ENCODE measurements around the gene OVAAL. TPM values are rescaled to one million over a fixed set of nuclear protein-coding genes. Genes with fewer than 3 reads are reported as not detected.

Gene OVAAL
- polyA plus RNA-seq, 3 donors: not detected

DNA sequence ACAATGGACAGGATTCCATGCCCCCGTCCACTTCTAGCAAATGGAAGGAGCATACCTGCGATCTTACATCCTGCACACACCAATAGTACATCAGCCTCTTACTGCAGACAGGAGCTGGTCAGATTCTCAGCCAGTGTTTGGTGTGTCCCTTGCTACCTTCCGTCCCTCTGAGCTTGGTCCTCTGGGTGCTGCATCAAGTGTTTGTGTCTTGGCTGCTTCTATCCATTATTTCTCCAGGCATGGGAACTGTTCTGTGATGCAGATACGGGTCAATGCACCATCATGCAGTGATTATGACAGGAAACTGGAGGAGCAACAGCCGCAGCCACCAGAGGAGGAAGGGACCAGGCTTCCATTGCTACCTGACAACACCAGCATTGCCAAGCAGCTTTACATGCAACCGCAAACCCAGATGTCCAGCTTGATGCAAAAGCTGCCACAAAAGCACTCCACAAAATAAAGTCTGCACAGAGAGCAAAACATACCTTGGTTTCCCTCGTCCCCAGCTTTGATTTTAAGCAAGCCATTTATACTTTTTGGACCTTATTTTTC lies 21.9 kb upstream of the OVAAL start:
- Histone ChIP-seq H3K4me1 (ENCODE audit: control insufficient read depth in 1 of 2, insufficient read depth in 2 of 2, low read length in 2 of 2) (no peaks in the 10 kb centered on the region), H3K9ac (ENCODE audit: insufficient read depth, low read length, poor library complexity, severe bottlenecking) (no peak overlapping the region), H2AFZ (ENCODE audit: insufficient read depth, low read depth, low read length, poor library complexity, severe bottlenecking) (no peak overlapping the region), H3K27me3 (ENCODE audit: control insufficient read depth in 2 of 2, insufficient read depth in 2 of 2, low read length in 2 of 2) (no peaks in the 10 kb centered on the region), H3K27ac (ENCODE audit: low read depth in 1 of 2, low read length in 2 of 2) (no peak overlapping the region), H3K79me2 (ENCODE audit: insufficient read depth, low read length) (no peaks in the 10 kb centered on the region), H3K9me3 (replicated peaks in 1 of 2; ENCODE audit: control insufficient read depth in 1 of 2, insufficient read depth in 1 of 2, low read length in 2 of 2) (no peaks in the 10 kb centered on the region), H3K4me3 (replicated peaks in 1 of 3; ENCODE audit: low read depth in 2 of 3, low read length in 3 of 3) (no peak overlapping the region), H3K36me3 (replicated peaks in 1 of 2; ENCODE audit: control insufficient read depth in 1 of 2, insufficient read depth in 2 of 2, low read length in 2 of 2) (no peaks in the 10 kb centered on the region), H4K20me1 (ENCODE audit: insufficient read depth, low read length) (no peaks in the 10 kb centered on the region), H3K4me2 (replicated peaks; ENCODE audit: extremely low read depth, low read length, poor library complexity, severe bottlenecking) (no peak overlapping the region)
- H3K4me3 Mint-ChIP-seq: no peak overlapping the region
- TF ChIP-seq, protein P1, sequence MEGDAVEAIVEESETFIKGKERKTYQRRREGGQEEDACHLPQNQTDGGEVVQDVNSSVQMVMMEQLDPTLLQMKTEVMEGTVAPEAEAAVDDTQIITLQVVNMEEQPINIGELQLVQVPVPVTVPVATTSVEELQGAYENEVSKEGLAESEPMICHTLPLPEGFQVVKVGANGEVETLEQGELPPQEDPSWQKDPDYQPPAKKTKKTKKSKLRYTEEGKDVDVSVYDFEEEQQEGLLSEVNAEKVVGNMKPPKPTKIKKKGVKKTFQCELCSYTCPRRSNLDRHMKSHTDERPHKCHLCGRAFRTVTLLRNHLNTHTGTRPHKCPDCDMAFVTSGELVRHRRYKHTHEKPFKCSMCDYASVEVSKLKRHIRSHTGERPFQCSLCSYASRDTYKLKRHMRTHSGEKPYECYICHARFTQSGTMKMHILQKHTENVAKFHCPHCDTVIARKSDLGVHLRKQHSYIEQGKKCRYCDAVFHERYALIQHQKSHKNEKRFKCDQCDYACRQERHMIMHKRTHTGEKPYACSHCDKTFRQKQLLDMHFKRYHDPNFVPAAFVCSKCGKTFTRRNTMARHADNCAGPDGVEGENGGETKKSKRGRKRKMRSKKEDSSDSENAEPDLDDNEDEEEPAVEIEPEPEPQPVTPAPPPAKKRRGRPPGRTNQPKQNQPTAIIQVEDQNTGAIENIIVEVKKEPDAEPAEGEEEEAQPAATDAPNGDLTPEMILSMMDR (IDR thresholded peaks at IDR 0.05): no peak
- DNase-seq: no peak
- intact Hi-C loops (cut with micrococcal nuclease): no loop called here
- WGBS (ENCODE audit: insufficient coverage): 89% methylated on average over 6 of the region's 7 CpGs
- H3K27ac Mint-ChIP-seq: peak overlapping the region in 1 of 7 donors; percentile 16
- H3K36me3 Mint-ChIP-seq: no peaks in the 10 kb centered on the region
- H3K4me1 Mint-ChIP-seq: no peaks in the 10 kb centered on the region
- H3K27me3 Mint-ChIP-seq (ENCODE audit: low read depth in 3 of 3): peaks cover 0 to 3% (median 0%) of the 10 kb centered on the region in 3 donors
- no peaks in the 10 kb centered on the region for H3K9me3 Mint-ChIP-seq

- no CpG with 5 or more reads among the region's 7 CpGs for WGBS (ENCODE audit: insufficient coverage)
- DNase-seq: no peak
- no peak overlapping the region for H3K4me2 ChIP-seq (replicated peaks; ENCODE audit: extremely low read depth, low read length, poor library complexity, severe bottlenecking)
- no peaks in the 10 kb centered on the region for H3K79me2 ChIP-seq (ENCODE audit: insufficient read depth, low read length)
- TF ChIP-seq, protein P1 (IDR thresholded peaks at IDR 0.05): no peak
- no peak overlapping the region for H3K27ac ChIP-seq (ENCODE audit: low read depth in 1 of 2, low read length in 2 of 2)
- no peak overlapping the region for H3K4me3 ChIP-seq (replicated peaks in 1 of 3; ENCODE audit: low read depth in 2 of 3, low read length in 3 of 3)
- H3K4me1 Mint-ChIP-seq: no peaks in the 10 kb centered on the region
- H3K36me3 ChIP-seq (replicated peaks in 1 of 2; ENCODE audit: control insufficient read depth in 1 of 2, insufficient read depth in 2 of 2, low read length in 2 of 2): no peaks in the 10 kb centered on the region
- H3K9me3 ChIP-seq (replicated peaks in 1 of 2; ENCODE audit: control insufficient read depth in 1 of 2, insufficient read depth in 1 of 2, low read length in 2 of 2): no peaks in the 10 kb centered on the region
- no peaks in the 10 kb centered on the region for H4K20me1 ChIP-seq (ENCODE audit: insufficient read depth, low read length)
- H3K9ac ChIP-seq (ENCODE audit: insufficient read depth, low read length, poor library complexity, severe bottlenecking): no peak overlapping the region
- H3K9me3 Mint-ChIP-seq: no peaks in the 10 kb centered on the region
- H3K4me3 Mint-ChIP-seq: no peak overlapping the region
- H2AFZ ChIP-seq (ENCODE audit: insufficient read depth, low read depth, low read length, poor library complexity, severe bottlenecking): no peak overlapping the region
- intact Hi-C loops (cut with micrococcal nuclease): no loop called here
- peaks cover 0 to 3% (median 0%) of the 10 kb centered on the region in 3 donors for H3K27me3 Mint-ChIP-seq (ENCODE audit: low read depth in 3 of 3)
- no peak overlapping the region for H3K27ac Mint-ChIP-seq
- H3K36me3 Mint-ChIP-seq: no peaks in the 10 kb centered on the region
- H3K4me1 ChIP-seq (ENCODE audit: control insufficient read depth in 1 of 2, insufficient read depth in 2 of 2, low read length in 2 of 2): no peaks in the 10 kb centered on the region
- H3K27me3 ChIP-seq (ENCODE audit: control insufficient read depth in 2 of 2, insufficient read depth in 2 of 2, low read length in 2 of 2): no peaks in the 10 kb centered on the region
Measured at GRCh38 chr1:180539136-180539535, 19.6 kb upstream of the OVAAL start.

All from CD14-positive monocyte (primary cell).